Measurements from ENCODE around the gene SLC17A9.

The SLC17A9 gene

DNA sequence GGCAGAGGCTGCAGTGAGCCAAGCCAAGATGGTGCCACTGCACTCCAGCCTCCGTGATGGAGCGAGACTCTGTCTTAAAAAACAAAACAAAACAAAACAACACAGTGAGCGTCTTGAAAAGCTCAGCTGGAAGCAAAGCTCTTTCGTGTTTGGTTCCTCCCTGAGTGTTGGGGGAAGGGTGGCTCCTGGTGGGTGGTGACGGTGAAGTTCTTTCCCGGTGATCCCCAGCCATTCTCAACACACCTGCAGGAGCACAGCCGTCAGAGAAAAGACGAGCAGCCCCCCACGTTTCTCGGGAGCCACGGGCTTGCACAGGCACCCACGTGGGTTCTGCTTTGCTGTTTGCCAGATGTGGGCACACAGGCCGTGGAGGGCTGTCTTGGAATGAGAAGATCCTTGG is 51.0 kb downstream of the SLC17A9 start:
- Mint-ChIP-seq H3K9me3 (peaks cover 2% of the 10 kb centered on the region), H3K36me3 (no peaks in the 10 kb centered on the region), H3K27ac (peak overlapping the region; percentile 58), H3K4me1 (peaks cover 6% of the 10 kb centered on the region), H3K4me3 (no peak overlapping the region), H3K27me3 (peaks cover 99% of the 10 kb centered on the region)
- DNase-seq, result no peak
- CTCF ChIA-PET, result interaction anchor here (1.3 to 4.3 kb wide), 3 partner anchors 21 to 33 kb away, joined by 3 to 19 read pairs (median 4); no protein-coding TSS in a partner anchor

DNA sequence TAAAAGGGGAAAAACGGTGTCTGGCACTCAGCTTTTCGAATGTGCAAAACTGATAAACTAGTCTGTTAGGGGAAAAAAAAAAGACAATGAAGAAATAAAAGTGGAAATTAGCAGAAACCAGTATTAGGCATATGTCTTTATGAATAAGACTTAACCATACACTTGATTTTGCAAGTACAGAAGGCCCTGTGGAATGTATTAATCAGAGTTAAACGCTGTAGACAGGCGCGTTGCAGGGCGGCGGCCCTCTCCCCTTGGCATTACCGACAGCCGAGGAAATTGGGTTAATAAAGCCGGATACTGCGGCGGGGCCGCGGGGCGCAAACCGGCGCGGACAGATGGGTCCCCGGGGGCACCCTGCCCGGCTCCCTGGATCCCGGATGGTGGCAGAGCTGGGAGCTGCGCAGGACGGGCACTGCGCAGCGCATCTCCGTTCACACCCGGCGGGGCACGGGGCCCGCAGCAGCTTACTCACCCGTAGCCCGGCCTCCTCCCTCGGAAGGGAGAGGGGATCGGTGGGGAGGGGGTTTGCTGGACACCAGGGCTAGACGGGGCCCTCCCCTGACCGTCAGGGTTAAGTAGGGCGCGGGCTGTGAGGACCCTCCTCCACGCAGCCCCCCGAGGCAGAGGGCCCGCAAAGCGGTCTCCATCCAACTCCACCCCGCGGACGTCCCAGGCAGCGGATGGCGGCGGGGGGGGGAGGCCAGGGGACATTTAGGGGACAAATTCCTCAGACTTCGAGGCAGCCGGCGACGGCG is 52.3 kb downstream of the SLC17A9 start:
- Mint-ChIP-seq H3K36me3 (peaks cover 2% of the 10 kb centered on the region), H3K27me3 (peaks cover 99% of the 10 kb centered on the region), H3K27ac (no peak overlapping the region), H3K9me3 (no peaks in the 10 kb centered on the region), H3K4me3 (no peak overlapping the region), H3K4me1 (peaks cover 11% of the 10 kb centered on the region)
- CTCF ChIA-PET, result interaction anchor here (4.3 kb wide), 1 partner anchor 32 kb away, joined by 19 read pairs; no protein-coding TSS in a partner anchor
- no peak for DNase-seq

DNA sequence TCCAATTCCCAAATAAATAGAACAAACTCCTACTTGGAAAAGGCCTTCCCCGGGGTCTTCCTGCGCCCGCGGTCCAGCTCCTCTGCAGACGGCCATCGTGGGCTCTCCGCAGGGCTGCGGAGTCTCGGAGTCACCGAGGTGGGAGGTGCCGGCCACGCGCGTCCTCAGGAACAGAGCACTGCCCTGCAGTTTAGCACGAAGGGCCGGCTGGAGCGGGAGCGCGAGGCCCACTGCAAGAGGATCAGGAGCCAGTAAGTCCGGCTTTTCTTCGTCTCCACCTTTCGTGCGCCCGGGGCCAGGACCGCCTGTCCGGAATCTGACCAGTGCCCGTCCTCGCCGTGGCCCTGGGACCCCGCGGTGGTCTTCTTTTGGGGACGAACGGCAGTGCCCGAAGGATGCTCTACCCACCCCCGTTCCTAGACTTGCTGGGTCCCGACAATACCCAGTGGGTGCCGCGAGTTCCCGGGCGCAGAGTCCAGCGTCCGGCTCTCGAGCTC is 52.9 kb downstream of the SLC17A9 start:
- Mint-ChIP-seq H3K4me1 (peaks cover 16% of the 10 kb centered on the region), H3K27ac (peak overlapping the region; percentile 52), H3K9me3 (no peaks in the 10 kb centered on the region), H3K27me3 (peaks cover 99% of the 10 kb centered on the region), H3K36me3 (peaks cover 3% of the 10 kb centered on the region), H3K4me3 (no peak overlapping the region)
- CTCF ChIA-PET, result no interaction called here
- no peak for DNase-seq

GRCh38 chr20:63005862-63006539 is 53.5 kb downstream of the SLC17A9 start:
- Mint-ChIP-seq H3K4me1 (peaks cover 20% of the 10 kb centered on the region), H3K36me3 (peaks cover 4% of the 10 kb centered on the region), H3K27me3 (peaks cover 99% of the 10 kb centered on the region), H3K4me3 (no peak overlapping the region), H3K27ac (peak overlapping the region; percentile 52), H3K9me3 (no peaks in the 10 kb centered on the region)
- DNase-seq, result no peak
- CTCF ChIA-PET, result no interaction called here

DNA sequence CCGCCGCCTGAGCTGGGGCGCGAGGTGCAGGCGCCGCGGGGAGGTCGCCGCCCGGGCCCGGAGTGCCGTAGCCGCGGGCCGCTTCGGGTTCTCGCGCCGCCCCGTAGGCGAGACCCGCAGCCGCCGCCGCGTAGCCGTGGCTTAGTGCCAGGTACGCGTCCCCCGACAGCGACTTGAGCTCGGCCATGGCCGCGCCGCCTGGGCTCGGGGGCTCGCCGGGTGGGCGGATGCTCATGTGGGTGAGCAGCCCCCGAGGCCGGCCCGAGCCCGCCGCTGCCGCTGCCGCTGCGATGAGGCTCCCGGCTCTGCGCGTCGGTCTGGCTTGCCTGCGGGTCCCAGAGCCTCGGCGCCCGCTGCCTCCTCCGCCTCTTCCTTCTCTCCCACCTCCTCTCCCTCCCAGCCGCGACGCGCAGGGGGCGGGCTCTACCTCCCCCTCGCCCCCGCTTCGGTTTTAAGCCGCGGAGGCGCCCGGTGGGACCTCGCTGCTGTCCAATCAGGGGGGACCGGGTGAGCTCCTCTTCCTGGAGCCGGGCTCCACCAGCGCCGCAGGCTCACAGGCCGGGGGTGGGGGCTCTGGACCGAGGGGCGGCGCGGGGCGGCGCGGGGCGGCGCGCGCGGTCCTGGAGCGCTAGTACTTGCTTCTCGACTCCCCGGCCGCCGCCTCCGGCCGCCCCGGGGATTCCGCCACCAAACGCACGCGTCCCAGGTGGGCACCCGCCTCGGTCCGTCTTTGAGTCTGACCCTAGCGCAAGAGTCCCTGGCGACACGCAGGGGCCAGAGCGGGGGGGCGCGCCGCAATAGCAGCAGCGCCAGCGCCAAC is 54.2 kb downstream of the SLC17A9 start, which contains the start of gene BHLHE23:
BHLHE23 (minus strand) TSS at position 425 of the 820 bp plus-strand sequence; CDS start at position 235, 190 bp downstream.
- Mint-ChIP-seq H3K4me3 (no peak within 1 kb of the TSS), H3K4me1 (peaks cover 21% of the 10 kb centered on the region), H3K27ac (peak within 1 kb of the TSS; percentile 69), H3K9me3 (no peaks in the 10 kb centered on the region), H3K36me3 (peaks cover 4% of the 10 kb centered on the region), H3K27me3 (peaks cover 99% of the 10 kb centered on the region)
- CTCF ChIA-PET, result no interaction called here
- DNase-seq, result no peak

DNA sequence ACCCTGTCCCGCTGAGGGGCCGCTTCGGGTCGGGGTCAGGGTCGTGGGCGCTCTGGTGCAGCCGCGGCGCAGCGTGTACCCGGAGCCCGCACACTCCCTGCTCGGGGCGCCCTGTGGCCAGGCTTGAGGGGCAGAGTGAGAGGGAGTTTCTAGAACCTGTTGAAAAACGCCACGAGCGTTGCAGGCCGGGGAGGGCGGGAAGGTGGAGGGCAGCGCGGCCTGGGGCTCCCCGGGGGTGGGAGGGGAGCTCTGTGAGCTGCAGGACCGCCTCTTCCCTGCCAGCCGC is 54.8 kb downstream of the SLC17A9 start:
- peak overlapping the region; percentile 69 for H3K27ac Mint-ChIP-seq
- no peak for DNase-seq
- peaks cover 21% of the 10 kb centered on the region for H3K4me1 Mint-ChIP-seq
- no peaks in the 10 kb centered on the region for H3K9me3 Mint-ChIP-seq
- peaks cover 4% of the 10 kb centered on the region for H3K36me3 Mint-ChIP-seq
- no peak overlapping the region for H3K4me3 Mint-ChIP-seq
- H3K27me3 Mint-ChIP-seq, result peaks cover 99% of the 10 kb centered on the region
- CTCF ChIA-PET, result no interaction called here

- Mint-ChIP-seq H3K36me3 (peaks cover 4% of the 10 kb centered on the region), H3K9me3 (peaks cover 3% of the 10 kb centered on the region), H3K27me3 (peaks cover 99% of the 10 kb centered on the region), H3K27ac (peak overlapping the region; percentile 69), H3K4me1 (peaks cover 21% of the 10 kb centered on the region), H3K4me3 (no peak overlapping the region)
- no peak for DNase-seq
- CTCF ChIA-PET, result interaction anchor here (1.1 to 1.9 kb wide), 7 partner anchors 15 to 185 kb away, joined by 3 to 16 read pairs (median 5); partner anchors contain the start of gene TCFL5
Observed at GRCh38 chr20:63007646-63008488, 55.4 kb downstream of the SLC17A9 start.

- Mint-ChIP-seq H3K27me3 (peaks cover 99% of the 10 kb centered on the region), H3K4me3 (no peak overlapping the region)
Observed at GRCh38 chr20:63008541-63009044, 56.1 kb downstream of the SLC17A9 start.

GRCh38 chr20:63009045-63009961 is 56.8 kb downstream of the SLC17A9 start:
- CTCF ChIA-PET, result interaction anchor here (0.6 to 1.9 kb wide), 15 partner anchors 10 to 193 kb away, joined by 3 to 16 read pairs (median 4); partner anchors contain the start of gene TCFL5
- Mint-ChIP-seq H3K4me3 (no peak overlapping the region), H3K27me3 (peaks cover 99% of the 10 kb centered on the region), H3K27ac (peak overlapping the region; percentile 65), H3K9me3 (peaks cover 9% of the 10 kb centered on the region), H3K4me1 (peaks cover 21% of the 10 kb centered on the region), H3K36me3 (peaks cover 7% of the 10 kb centered on the region)
- peak; percentile 88 for DNase-seq

More at GRCh38 chr20:63008541-63009044, 56.1 kb downstream of the SLC17A9 start:
- Mint-ChIP-seq H3K27ac (no peak overlapping the region), H3K36me3 (peaks cover 7% of the 10 kb centered on the region), H3K9me3 (peaks cover 9% of the 10 kb centered on the region), H3K4me1 (peaks cover 21% of the 10 kb centered on the region)
- CTCF ChIA-PET, result interaction anchor here (0.9 to 1.9 kb wide), 13 partner anchors 9 to 193 kb away, joined by 3 to 16 read pairs (median 4); partner anchors contain the start of gene TCFL5
- no peak for DNase-seq

DNA sequence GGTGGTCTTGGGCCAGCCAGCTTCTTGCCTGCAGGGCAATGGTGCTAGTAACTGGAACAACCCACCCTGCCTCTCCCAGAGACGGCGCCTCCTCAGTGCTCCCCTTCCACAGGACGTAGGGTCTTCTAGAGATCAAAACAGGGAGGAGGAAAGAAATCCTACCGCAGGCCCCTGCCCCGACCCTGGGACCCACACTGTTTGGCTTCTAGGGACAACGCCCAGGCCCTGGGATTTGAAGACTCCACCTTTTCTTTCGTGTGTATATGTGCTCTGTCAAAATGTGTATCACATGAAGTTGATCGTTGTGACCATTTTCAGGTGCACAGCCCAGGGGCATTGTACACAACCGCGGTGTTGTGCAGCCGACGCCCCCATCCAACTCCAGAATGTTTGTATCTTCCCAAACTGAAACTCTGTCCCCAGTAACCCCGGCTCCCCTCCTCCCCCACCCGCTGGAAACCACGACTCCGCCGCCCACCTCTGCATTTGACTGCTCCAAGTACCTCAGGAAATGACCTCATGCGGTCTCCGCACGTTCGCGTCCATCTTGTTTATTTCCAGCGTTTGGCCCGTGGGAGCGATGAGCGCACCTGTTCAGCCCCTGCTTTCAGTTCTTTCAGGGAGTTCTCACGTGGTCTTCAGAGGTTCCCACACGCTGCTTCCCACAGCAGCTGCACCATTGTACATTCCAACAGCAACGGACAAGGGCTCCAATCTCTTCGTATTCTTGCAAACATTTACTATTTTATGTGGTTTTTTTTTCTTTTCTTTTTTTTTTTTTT is 57.7 kb downstream of the SLC17A9 start:
- H3K27me3 Mint-ChIP-seq, result peaks cover 99% of the 10 kb centered on the region
- H3K9me3 Mint-ChIP-seq, result peaks cover 9% of the 10 kb centered on the region
- H3K27ac Mint-ChIP-seq, result no peak overlapping the region
- H3K4me3 Mint-ChIP-seq, result peak overlapping the region; percentile 70
- peak; percentile 82 for DNase-seq
- H3K4me1 Mint-ChIP-seq, result peaks cover 21% of the 10 kb centered on the region
- CTCF ChIA-PET, result interaction anchor here (1.1 to 1.9 kb wide), 5 partner anchors 40 to 139 kb away, joined by 3 to 13 read pairs (median 5); no protein-coding TSS in a partner anchor
- H3K36me3 Mint-ChIP-seq, result peaks cover 7% of the 10 kb centered on the region

DNA sequence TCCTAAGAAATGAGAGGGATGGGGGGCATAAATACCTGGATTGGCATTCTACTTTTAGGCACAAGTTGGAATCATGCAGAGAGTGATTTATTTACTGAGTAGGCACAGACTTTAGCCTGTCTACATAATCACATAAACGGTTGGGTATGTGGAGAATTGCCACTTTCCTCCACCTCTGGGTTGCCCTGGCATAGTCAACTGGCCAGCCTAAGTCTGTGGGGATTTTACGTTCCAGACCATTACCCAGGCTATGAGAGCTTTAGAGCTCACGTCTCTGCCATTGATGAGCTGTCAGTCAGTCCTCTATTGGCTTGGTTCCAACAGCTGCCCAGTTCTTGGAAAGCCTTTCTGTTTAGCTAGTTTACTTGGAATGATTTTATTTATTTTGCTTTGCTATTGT is 59.3 kb downstream of the SLC17A9 start:
- peaks cover 7% of the 10 kb centered on the region for H3K36me3 Mint-ChIP-seq
- peaks cover 9% of the 10 kb centered on the region for H3K9me3 Mint-ChIP-seq
- peaks cover 21% of the 10 kb centered on the region for H3K4me1 Mint-ChIP-seq
- H3K27me3 Mint-ChIP-seq, result peaks cover 100% of the 10 kb centered on the region
- H3K27ac Mint-ChIP-seq, result no peak overlapping the region
- no peak overlapping the region for H3K4me3 Mint-ChIP-seq
- CTCF ChIA-PET, result interaction anchor here (1.3 kb wide), 1 partner anchor 138 kb away, joined by 3 read pairs; no protein-coding TSS in a partner anchor
- no peak for DNase-seq

Data from activated naive CD4-positive, alpha-beta T cell treated with anti-CD3 and anti-CD28 coated beads, Interleukin-2, amount 10 ng/mL, durations not matched to agents 7 days and 5 days (primary cell).